ENCODE results near the gene SLC15A2.

The SLC15A2 gene

DNA sequence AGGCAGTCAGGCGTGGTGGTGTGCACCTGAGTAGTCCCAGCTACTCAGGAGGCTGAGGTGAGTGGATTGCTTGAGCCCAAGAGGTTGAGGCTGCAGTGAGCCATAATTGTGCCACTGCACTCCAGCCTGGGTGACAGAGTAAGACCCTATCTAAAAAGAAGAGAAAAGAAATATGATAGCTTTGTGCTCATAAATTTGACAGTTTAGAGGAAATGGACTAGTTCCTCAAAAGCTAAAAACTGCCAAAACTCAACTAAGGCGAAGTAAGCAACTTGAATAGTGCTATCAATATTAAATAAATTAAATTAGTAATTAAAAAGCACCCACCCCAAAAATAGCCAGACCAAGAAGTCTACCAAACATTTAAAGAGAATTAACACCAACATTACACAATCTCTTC, 24.5 kb upstream of the SLC15A2 start:
- no peak overlapping the region for H3K4me3 ChIP-seq (replicated peaks; ENCODE audit: low read depth, low read length)
- DNase-seq (ENCODE audit: low read depth), result no peak
- TF ChIP-seq, protein P1, sequence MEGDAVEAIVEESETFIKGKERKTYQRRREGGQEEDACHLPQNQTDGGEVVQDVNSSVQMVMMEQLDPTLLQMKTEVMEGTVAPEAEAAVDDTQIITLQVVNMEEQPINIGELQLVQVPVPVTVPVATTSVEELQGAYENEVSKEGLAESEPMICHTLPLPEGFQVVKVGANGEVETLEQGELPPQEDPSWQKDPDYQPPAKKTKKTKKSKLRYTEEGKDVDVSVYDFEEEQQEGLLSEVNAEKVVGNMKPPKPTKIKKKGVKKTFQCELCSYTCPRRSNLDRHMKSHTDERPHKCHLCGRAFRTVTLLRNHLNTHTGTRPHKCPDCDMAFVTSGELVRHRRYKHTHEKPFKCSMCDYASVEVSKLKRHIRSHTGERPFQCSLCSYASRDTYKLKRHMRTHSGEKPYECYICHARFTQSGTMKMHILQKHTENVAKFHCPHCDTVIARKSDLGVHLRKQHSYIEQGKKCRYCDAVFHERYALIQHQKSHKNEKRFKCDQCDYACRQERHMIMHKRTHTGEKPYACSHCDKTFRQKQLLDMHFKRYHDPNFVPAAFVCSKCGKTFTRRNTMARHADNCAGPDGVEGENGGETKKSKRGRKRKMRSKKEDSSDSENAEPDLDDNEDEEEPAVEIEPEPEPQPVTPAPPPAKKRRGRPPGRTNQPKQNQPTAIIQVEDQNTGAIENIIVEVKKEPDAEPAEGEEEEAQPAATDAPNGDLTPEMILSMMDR (IDR thresholded peaks at IDR 0.05; ENCODE audit: low read length, missing control alignments), result no peak

DNA sequence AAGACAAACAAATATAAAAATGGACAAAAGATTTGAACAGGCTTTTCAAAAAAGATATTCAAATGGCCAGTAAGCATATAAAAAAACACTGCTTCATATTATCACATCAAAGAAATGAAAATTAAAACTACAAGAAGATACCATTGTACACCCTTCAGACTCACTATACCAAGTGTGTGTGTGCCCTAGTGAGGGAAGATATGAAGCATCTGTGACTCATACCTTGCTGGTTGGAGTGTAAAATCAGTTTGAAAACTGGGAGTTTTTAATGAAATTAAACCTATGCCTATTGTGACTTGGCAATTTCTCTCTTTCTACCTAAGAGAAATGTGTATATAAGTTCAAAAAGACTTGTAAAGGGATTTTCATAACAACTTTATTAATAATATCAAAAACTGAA, 23.5 kb upstream of the SLC15A2 start:
- TF ChIP-seq, protein P1 (IDR thresholded peaks at IDR 0.05; ENCODE audit: low read length, missing control alignments), result no peak
- DNase-seq (ENCODE audit: low read depth), result no peak
- no peak overlapping the region for H3K4me3 ChIP-seq (replicated peaks; ENCODE audit: low read depth, low read length)

DNA sequence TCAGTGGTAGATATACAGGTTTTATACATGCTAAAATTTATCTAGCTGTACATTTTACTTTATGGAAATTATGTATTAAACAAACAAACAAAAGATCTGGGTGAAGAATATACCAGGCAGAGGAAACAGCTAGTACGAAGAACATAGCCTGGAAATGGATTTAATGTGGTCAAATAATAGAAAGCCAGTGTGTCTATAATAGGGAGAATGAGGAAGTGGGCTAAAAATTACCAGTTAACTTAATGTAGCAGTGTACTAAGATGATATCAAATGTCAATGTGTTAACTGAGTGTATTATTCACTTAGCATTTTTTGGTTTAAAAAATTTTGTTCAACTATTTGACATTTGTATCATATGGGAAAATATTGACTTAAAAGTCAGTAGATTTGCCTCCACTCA, 22.8 kb upstream of the SLC15A2 start:
- no peak for DNase-seq (ENCODE audit: low read depth)
- H3K4me3 ChIP-seq (replicated peaks; ENCODE audit: low read depth, low read length), result no peak overlapping the region
- TF ChIP-seq, protein P1 (IDR thresholded peaks at IDR 0.05; ENCODE audit: low read length, missing control alignments), result no peak

DNA sequence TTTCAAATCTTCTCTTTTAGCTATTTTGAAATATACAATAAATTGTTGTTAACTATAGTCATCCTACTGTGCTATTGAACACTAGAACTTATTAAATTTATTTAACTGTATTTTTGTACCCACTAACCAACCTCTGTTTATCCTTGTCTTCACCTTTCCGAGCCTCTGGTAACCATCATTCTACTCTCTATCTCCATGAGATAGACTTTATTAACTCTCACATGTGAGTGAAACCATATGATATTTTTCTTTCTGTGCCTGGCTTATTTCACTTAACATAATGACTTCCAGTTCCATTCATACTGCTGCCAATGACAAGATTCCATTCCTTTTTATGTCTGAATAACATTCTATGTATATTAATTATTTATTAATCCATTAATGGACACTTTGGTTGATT, 15.8 kb upstream of the SLC15A2 start:
- H3K4me3 ChIP-seq (replicated peaks; ENCODE audit: low read depth, low read length), result no peak overlapping the region
- DNase-seq (ENCODE audit: low read depth), result no peak
- TF ChIP-seq, protein P1 (IDR thresholded peaks at IDR 0.05; ENCODE audit: low read length, missing control alignments), result no peak

DNA sequence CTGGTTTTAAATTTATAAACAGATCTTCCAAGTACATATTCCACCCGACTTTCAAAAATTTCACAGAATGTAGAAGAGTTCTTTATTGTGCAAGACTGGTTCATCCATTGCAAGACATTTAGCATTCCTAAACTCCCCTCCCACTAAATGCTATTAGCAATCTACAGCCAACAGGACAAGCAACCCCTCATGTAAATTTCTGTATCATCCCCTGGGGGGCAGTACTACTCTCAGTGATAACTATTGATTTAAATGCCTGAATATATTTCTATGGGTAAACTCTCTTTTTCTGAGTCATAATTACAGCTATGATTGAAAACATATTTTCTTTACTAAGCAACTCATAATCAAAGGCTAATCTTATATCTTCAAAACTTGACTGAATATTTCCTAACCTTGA, 10.7 kb upstream of the SLC15A2 start:
- peak; percentile 54 for DNase-seq (ENCODE audit: low read depth)
- H3K4me3 ChIP-seq (replicated peaks; ENCODE audit: low read depth, low read length), result no peak overlapping the region
- TF ChIP-seq, protein P1 (IDR thresholded peaks at IDR 0.05; ENCODE audit: low read length, missing control alignments), result peak; percentile 45

DNA sequence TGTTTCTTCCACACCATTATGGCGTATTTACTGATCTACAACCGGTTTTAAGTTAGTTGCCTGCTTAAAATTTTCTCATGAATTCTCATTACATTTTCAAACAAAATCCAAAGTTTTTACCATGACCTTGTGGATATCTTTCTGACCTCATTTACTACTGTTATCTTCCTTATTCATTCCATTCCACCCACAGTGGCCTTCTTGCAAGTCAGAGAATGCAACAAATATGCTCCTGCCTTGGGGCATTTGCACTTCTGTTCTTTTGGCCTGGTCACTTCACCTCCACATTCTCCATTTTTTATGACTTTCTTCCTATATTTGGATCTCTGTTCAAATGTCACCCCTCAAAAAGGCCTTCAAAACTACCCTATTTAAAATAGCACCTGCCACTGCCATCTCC, 8.8 kb upstream of the SLC15A2 start:
- DNase-seq (ENCODE audit: low read depth), result peak; percentile 9
- no peak overlapping the region for H3K4me3 ChIP-seq (replicated peaks; ENCODE audit: low read depth, low read length)
- TF ChIP-seq, protein P1 (IDR thresholded peaks at IDR 0.05; ENCODE audit: low read length, missing control alignments), result no peak

DNA sequence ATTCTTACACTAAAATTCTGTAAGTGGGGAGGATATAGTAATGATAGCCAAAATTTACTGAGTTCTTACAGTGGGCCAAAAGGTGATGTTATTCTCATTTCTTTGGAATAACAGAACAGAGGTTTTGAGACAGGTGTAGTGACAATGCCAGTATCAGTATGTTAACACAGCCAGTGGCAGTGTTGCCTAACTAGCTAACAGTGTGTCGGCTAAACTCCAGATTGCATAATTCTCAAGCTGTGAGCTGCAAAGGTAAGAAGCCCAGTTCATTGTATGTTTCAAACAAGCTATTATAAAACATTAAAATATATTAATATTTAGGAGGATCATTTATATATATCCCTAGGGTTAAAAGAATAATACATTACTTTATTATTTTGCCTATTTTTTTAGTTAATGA, 920 bp downstream of the SLC15A2 start:
- TF ChIP-seq, protein P1 (IDR thresholded peaks at IDR 0.05; ENCODE audit: low read length, missing control alignments), result no peak
- DNase-seq (ENCODE audit: low read depth), result no peak

More for the DNA sequence above, 920 bp downstream of the SLC15A2 start:
- H3K4me3 ChIP-seq (replicated peaks; ENCODE audit: low read depth, low read length), result no peak overlapping the region

Measured in fibroblast of pulmonary artery (primary cell).